ENCODE measurements around the gene PGD.

DNA sequence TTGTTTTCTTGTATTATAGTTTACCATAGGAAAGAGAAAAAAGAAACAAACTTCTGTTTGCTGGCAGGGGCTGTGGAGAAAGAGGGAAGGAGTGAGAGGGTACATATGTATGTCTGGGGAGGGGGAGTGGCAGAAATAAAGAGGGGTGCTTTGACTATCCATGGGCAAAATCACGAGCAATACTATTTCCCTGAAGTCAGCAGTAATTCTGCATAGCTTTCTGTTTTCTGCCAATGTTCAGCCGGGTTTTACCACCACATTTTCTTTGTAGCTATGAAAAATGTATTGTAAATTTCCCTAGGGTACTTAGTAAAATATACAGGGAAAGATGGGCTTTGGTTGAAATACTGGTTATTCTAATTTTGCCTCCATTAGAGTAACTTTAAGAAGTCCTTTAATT is 45.2 kb upstream of the PGD start:
- no peak for TF ChIP-seq POLR2AphosphoS5 (IDR thresholded peaks at IDR 0.05)
- no peak for TF ChIP-seq EP300 (conservative IDR thresholded peaks at IDR 0.05; ENCODE audit: poor library complexity, severe bottlenecking)
- TF ChIP-seq, protein P1, sequence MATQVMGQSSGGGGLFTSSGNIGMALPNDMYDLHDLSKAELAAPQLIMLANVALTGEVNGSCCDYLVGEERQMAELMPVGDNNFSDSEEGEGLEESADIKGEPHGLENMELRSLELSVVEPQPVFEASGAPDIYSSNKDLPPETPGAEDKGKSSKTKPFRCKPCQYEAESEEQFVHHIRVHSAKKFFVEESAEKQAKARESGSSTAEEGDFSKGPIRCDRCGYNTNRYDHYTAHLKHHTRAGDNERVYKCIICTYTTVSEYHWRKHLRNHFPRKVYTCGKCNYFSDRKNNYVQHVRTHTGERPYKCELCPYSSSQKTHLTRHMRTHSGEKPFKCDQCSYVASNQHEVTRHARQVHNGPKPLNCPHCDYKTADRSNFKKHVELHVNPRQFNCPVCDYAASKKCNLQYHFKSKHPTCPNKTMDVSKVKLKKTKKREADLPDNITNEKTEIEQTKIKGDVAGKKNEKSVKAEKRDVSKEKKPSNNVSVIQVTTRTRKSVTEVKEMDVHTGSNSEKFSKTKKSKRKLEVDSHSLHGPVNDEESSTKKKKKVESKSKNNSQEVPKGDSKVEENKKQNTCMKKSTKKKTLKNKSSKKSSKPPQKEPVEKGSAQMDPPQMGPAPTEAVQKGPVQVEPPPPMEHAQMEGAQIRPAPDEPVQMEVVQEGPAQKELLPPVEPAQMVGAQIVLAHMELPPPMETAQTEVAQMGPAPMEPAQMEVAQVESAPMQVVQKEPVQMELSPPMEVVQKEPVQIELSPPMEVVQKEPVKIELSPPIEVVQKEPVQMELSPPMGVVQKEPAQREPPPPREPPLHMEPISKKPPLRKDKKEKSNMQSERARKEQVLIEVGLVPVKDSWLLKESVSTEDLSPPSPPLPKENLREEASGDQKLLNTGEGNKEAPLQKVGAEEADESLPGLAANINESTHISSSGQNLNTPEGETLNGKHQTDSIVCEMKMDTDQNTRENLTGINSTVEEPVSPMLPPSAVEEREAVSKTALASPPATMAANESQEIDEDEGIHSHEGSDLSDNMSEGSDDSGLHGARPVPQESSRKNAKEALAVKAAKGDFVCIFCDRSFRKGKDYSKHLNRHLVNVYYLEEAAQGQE (IDR thresholded peaks at IDR 0.05; ENCODE audit: borderline replicate concordance) = no peak
- TF ChIP-seq EZH2 (IDR thresholded peaks at IDR 0.05; ENCODE audit: borderline replicate concordance, insufficient read depth, low read length, poor library complexity, severe bottlenecking) = no peak

All from neural cell (in vitro differentiated cells).